Endothelial cell (in vitro differentiated cells): ENCODE results near the gene PHKB. TPM values are rescaled to one million over a fixed set of nuclear protein-coding genes. Genes with fewer than 3 reads are reported as not detected.

ENCODE experiments used
- DNase-seq: peaks from one replicate; pipeline ENCODE4 v3.0.0; 2021; ENCODE audit warnings: low spot score
- H3K27ac Mint-ChIP-seq: one replicate; pipeline ENCODE4 v1.8.0; 2021; ENCODE audit warnings: mixed read lengths, inconsistent platforms; ENCODE audit not compliant: unreplicated experiment
- H3K27me3 Mint-ChIP-seq: one replicate; pipeline ENCODE4 v1.8.0; 2021; ENCODE audit warnings: mild to moderate bottlenecking, moderate library complexity, mixed read lengths, inconsistent platforms; ENCODE audit not compliant: unreplicated experiment
- H3K36me3 Mint-ChIP-seq: one replicate; pipeline ENCODE4 v1.8.0; 2021; ENCODE audit warnings: mild to moderate bottlenecking, low read depth, mixed read lengths, inconsistent platforms; ENCODE audit not compliant: unreplicated experiment
- H3K4me1 Mint-ChIP-seq: one replicate; pipeline ENCODE4 v1.8.0; 2021; ENCODE audit warnings: mild to moderate bottlenecking, mixed read lengths, inconsistent platforms; ENCODE audit not compliant: unreplicated experiment
- H3K4me3 Mint-ChIP-seq: one replicate; pipeline ENCODE4 v1.8.0; 2021; ENCODE audit warnings: mild to moderate bottlenecking, mixed read lengths, inconsistent platforms; ENCODE audit not compliant: unreplicated experiment
- H3K9me3 Mint-ChIP-seq: one replicate; pipeline ENCODE4 v1.8.0; 2021; ENCODE audit warnings: mixed read lengths, inconsistent platforms; ENCODE audit not compliant: unreplicated experiment
- total RNA-seq: library from RNA; stranded (reverse); fragmentation: NEBNext Ultra II Directional; extraction: Animal tissue kit (Norgen Biotek cat#: 25700); gene quantifications from one replicate; pipeline ENCODE4 v1.2.1, GENCODE V29; 2021; ENCODE audit not compliant: unreplicated experiment
- TF ChIP-seq, protein P1 (sequence below): fragments of 200-600 bp; sonication (generic); IDR thresholded peaks from one replicate; pipeline ENCODE4 v1.5.0; 2021; ENCODE audit warnings: antibody characterized with exemption; ENCODE audit not compliant: unreplicated experiment

Gene PHKB
- total RNA-seq, 1 donor from 2014 or later, result 125 TPM

- Mint-ChIP-seq H3K27ac (no peak overlapping the region), H3K27me3 (peaks cover 1% of the 10 kb centered on the region), H3K4me1 (peaks cover 8% of the 10 kb centered on the region), H3K9me3 (peaks cover 4% of the 10 kb centered on the region), H3K36me3 (peaks cover 41% of the 10 kb centered on the region), H3K4me3 (no peak overlapping the region)
- DNase-seq, result no peak
- TF ChIP-seq, protein P1, sequence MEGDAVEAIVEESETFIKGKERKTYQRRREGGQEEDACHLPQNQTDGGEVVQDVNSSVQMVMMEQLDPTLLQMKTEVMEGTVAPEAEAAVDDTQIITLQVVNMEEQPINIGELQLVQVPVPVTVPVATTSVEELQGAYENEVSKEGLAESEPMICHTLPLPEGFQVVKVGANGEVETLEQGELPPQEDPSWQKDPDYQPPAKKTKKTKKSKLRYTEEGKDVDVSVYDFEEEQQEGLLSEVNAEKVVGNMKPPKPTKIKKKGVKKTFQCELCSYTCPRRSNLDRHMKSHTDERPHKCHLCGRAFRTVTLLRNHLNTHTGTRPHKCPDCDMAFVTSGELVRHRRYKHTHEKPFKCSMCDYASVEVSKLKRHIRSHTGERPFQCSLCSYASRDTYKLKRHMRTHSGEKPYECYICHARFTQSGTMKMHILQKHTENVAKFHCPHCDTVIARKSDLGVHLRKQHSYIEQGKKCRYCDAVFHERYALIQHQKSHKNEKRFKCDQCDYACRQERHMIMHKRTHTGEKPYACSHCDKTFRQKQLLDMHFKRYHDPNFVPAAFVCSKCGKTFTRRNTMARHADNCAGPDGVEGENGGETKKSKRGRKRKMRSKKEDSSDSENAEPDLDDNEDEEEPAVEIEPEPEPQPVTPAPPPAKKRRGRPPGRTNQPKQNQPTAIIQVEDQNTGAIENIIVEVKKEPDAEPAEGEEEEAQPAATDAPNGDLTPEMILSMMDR, result no peak
Measured at GRCh38 chr16:47493381-47494337, 32.5 kb downstream of the PHKB start.

DNA sequence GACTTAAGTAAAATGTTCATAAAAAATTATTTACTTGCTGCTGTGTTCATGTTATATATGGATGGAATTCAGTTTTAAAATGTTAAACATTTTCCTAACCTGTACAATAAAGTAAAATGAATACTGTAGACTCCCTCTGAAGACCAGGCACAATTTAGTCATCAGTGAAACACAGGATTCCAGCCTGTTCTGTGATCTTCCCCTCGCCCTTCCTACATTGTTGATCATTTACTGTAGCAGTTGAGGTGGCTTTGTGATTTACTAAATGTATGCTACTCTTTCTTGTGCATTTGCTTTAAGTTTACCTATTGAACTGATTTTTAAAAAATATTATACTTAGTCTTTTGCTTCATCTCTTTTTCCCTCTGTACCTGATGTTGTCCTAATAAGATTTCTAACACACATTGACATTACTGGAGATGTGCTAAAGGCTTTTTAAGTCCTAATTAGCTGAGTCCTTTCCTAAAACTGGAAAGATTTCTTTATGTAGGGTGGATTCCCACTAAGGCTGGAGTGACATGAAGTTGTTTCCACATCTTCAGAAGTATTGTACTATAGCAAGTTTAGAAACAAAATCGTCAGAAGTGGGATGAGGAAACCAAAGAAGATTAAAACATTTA is 38.1 kb downstream of the PHKB start:
- H3K4me3 Mint-ChIP-seq, result no peak overlapping the region
- no peaks in the 10 kb centered on the region for H3K9me3 Mint-ChIP-seq
- H3K27ac Mint-ChIP-seq, result no peak overlapping the region
- DNase-seq, result no peak
- peaks cover 3% of the 10 kb centered on the region for H3K4me1 Mint-ChIP-seq
- peaks cover 23% of the 10 kb centered on the region for H3K36me3 Mint-ChIP-seq
- TF ChIP-seq, protein P1, result no peak
- H3K27me3 Mint-ChIP-seq, result no peaks in the 10 kb centered on the region

- Mint-ChIP-seq H3K27ac (no peak overlapping the region), H3K36me3 (peaks cover 23% of the 10 kb centered on the region), H3K9me3 (no peaks in the 10 kb centered on the region), H3K27me3 (no peaks in the 10 kb centered on the region), H3K4me3 (no peak overlapping the region), H3K4me1 (no peaks in the 10 kb centered on the region)
- TF ChIP-seq, protein P1, result no peak
- no peak for DNase-seq
Measured at GRCh38 chr16:47499700-47500264, 38.7 kb downstream of the PHKB start.

DNA sequence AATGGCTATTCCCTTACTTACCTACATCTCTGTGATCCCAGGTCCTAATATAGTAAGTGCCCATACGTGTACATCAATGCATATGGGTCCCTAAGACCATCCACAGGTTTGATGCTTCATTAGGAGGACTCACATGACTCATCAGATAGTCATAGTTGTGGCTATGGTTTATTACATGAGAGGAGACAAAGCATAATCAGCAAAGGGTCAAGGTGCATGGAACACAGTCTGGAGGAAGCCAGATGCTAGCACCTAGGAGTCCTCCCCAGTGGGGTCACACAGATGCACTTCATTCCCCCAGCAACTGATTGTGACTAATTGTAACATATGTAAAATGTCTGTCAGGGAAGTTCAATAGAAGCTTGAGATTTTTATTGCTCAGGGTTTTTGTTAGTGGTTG is 42.8 kb downstream of the PHKB start:
- Mint-ChIP-seq H3K9me3 (no peaks in the 10 kb centered on the region), H3K36me3 (peaks cover 24% of the 10 kb centered on the region), H3K27me3 (no peaks in the 10 kb centered on the region), H3K4me3 (no peak overlapping the region), H3K4me1 (peaks cover 4% of the 10 kb centered on the region), H3K27ac (no peak overlapping the region)
- TF ChIP-seq, protein P1, result no peak
- DNase-seq, result no peak
